ENCODE results near the gene ASPM. TPM values are rescaled to one million over a fixed set of nuclear protein-coding genes. Genes with fewer than 3 reads are reported as not detected.

ASPM gene
- total RNA-seq, 6 donors from 2014 or later, result under 0.01 to 2.7 (median 1.1) TPM

- Histone ChIP-seq H3K9me3 (no peaks in the 10 kb centered on the region), H3K27ac (no peak overlapping the region), H3K27me3 (no peaks in the 10 kb centered on the region), H3K4me1 (peaks cover 8 to 12% (median 10%) of the 10 kb centered on the region in 4 donors), H3K36me3 (no peaks in the 10 kb centered on the region), H3K4me3 (no peak overlapping the region)
- DNase-seq (no peak), ATAC-seq (ENCODE audit: low FRiP score in 2 of 2) (no peak)
- 85 to 94% methylated on average over 3 of the region's 3 CpGs for WGBS, 2 donors
- TF ChIP-seq POLR2AphosphoS5 (IDR thresholded peaks at IDR 0.05) (no peak), POLR2A (IDR thresholded peaks at IDR 0.05) (no peak), EP300 (IDR thresholded peaks at IDR 0.05) (no peak)
- TF ChIP-seq, protein P1, sequence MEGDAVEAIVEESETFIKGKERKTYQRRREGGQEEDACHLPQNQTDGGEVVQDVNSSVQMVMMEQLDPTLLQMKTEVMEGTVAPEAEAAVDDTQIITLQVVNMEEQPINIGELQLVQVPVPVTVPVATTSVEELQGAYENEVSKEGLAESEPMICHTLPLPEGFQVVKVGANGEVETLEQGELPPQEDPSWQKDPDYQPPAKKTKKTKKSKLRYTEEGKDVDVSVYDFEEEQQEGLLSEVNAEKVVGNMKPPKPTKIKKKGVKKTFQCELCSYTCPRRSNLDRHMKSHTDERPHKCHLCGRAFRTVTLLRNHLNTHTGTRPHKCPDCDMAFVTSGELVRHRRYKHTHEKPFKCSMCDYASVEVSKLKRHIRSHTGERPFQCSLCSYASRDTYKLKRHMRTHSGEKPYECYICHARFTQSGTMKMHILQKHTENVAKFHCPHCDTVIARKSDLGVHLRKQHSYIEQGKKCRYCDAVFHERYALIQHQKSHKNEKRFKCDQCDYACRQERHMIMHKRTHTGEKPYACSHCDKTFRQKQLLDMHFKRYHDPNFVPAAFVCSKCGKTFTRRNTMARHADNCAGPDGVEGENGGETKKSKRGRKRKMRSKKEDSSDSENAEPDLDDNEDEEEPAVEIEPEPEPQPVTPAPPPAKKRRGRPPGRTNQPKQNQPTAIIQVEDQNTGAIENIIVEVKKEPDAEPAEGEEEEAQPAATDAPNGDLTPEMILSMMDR (IDR thresholded peaks at IDR 0.05), result no peak
Measured at GRCh38 chr1:197150336-197151005, 4.0 kb upstream of the ASPM start.

DNA sequence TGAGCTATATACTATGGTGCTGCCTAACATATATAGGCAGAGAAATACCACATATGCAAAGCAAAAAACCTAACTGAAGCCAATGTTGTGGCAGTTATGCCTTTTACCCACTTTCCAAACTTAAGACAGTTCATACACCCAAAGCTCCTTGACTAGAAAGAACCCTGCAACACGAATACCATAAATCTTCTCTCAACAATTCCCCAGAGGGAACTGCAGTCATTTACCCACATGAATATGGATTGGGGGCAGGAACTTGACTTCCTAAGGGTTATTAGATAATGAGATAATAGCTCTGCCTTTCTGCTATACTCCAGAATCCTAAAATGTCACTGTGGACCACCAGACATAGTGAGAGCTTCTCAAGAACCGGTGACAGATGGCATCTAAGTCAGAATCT is 2.9 kb upstream of the ASPM start:
- no peak overlapping the region for H3K27ac ChIP-seq
- H3K36me3 ChIP-seq, result no peaks in the 10 kb centered on the region
- no peak overlapping the region for H3K4me3 ChIP-seq
- H3K9me3 ChIP-seq, result no peaks in the 10 kb centered on the region
- no peak for ATAC-seq (ENCODE audit: low FRiP score in 2 of 2)
- H3K4me1 ChIP-seq, result peaks cover 8 to 14% (median 10%) of the 10 kb centered on the region in 4 donors
- H3K27me3 ChIP-seq, result no peaks in the 10 kb centered on the region
- no peak for DNase-seq
- TF ChIP-seq EP300 (IDR thresholded peaks at IDR 0.05) (no peak), POLR2A (IDR thresholded peaks at IDR 0.05) (no peak), POLR2AphosphoS5 (IDR thresholded peaks at IDR 0.05) (no peak)
- TF ChIP-seq, protein P1 (IDR thresholded peaks at IDR 0.05), result no peak
- WGBS, 2 donors, result 73 to 95% methylated on average over 2 of the region's 2 CpGs

- Histone ChIP-seq H3K4me1 (peaks cover 8 to 14% (median 10%) of the 10 kb centered on the region in 4 donors), H3K4me3 (peak overlapping the region in 3 of 4 donors; percentile 62 to 86 (median 74)), H3K27ac (no peak overlapping the region), H3K9me3 (no peaks in the 10 kb centered on the region), H3K36me3 (no peaks in the 10 kb centered on the region), H3K27me3 (no peaks in the 10 kb centered on the region)
- DNase-seq (no peak), ATAC-seq (ENCODE audit: low FRiP score in 2 of 2) (no peak)
- TF ChIP-seq, protein P1 (IDR thresholded peaks at IDR 0.05), result no peak
- TF ChIP-seq POLR2A (IDR thresholded peaks at IDR 0.05) (no peak), POLR2AphosphoS5 (IDR thresholded peaks at IDR 0.05) (no peak), EP300 (IDR thresholded peaks at IDR 0.05) (no peak)
- 9 to 10% methylated on average over 11 of the region's 11 CpGs for WGBS, 2 donors
Measured at GRCh38 chr1:197145446-197146024, 934 bp downstream of the ASPM start.

DNA sequence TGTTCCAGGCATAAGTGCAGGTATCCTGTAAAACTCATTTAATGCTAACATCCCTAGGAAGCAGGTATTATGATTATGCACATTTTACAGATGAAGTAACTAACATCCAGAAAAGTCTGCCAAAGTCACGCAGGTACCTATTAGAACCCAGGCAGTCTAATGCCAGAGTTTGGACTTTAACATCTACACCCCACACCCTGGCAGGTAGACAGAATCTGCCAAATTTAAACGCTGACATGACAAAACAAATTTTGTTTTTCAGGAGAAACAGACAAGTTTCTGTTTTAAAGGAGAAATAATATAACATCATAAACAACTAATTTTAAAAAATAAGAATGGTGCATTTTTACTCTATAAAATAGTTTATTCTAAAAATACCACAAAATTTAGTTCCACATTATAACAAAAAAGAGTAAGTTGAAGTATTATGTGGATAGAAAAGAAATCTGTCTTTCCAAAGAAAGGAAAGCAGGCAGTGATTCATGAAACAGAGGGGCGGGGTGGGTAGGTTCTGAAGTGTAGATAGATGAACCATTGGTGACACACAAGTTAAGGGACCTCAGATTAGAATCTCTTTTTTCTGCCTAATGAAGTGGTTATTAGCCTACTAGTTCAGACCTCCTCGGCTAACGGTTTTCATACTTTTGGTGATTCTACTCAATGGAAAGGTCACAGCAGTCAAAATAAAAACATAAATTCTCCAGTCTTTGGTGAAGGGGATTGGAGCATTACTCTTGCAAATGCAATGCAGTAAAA is 1.7 kb downstream of the ASPM start:
- 69 to 74% methylated on average over 5 of the region's 5 CpGs for WGBS, 2 donors
- Histone ChIP-seq H3K36me3 (no peaks in the 10 kb centered on the region), H3K4me3 (peak overlapping the region in 1 of 4 donors; percentile 86), H3K9me3 (no peaks in the 10 kb centered on the region), H3K4me1 (peaks cover 8 to 14% (median 10%) of the 10 kb centered on the region in 4 donors), H3K27ac (no peak overlapping the region), H3K27me3 (no peaks in the 10 kb centered on the region)
- DNase-seq, result no peak
- no peak for ATAC-seq (ENCODE audit: low FRiP score in 2 of 2)
- TF ChIP-seq EP300 (IDR thresholded peaks at IDR 0.05), result no peak
- TF ChIP-seq, protein P1 (IDR thresholded peaks at IDR 0.05), result no peak
- no peak for TF ChIP-seq POLR2A (IDR thresholded peaks at IDR 0.05)
- no peak for TF ChIP-seq POLR2AphosphoS5 (IDR thresholded peaks at IDR 0.05)
